ENCODE data around the gene ZNF496. TPM values are rescaled to one million over a fixed set of nuclear protein-coding genes. Genes with fewer than 3 reads are reported as not detected.

The ZNF496 gene
- total RNA-seq, 1 experiment from 2014 or later = 66.5 TPM

- Histone ChIP-seq H3K4me2 (ENCODE audit: insufficient read depth, insufficient read length, low read length) (no peak overlapping the region), H2BK15ac (ENCODE audit: low read depth, low read length) (no peak overlapping the region), H3K18ac (ENCODE audit: insufficient read length, low read depth, low read length) (no peak overlapping the region), H2AFZ (ENCODE audit: low read length) (no peak overlapping the region), H4K5ac (ENCODE audit: insufficient read length, low read depth, low read length) (no peak overlapping the region), H3K14ac (ENCODE audit: insufficient read depth, low read length) (no peak overlapping the region), H3K9me3 (ENCODE audit: control insufficient read depth, low read depth, low read length) (no peaks in the 10 kb centered on the region), H4K8ac (replicated peaks; ENCODE audit: insufficient read length, low read depth, low read length) (no peak overlapping the region), H2BK12ac (ENCODE audit: insufficient read length, low read depth, low read length) (no peak overlapping the region), H4K20me1 (ENCODE audit: control insufficient read depth, insufficient read depth, insufficient read length) (peaks cover 3% of the 10 kb centered on the region), H3K4ac (ENCODE audit: low read depth, low read length) (no peak overlapping the region), H3K23ac (ENCODE audit: insufficient read length, low read depth, low read length) (no peak overlapping the region), H3K4me1 (ENCODE audit: insufficient read depth, low read length) (no peaks in the 10 kb centered on the region), H4K91ac (ENCODE audit: insufficient read length, low read depth, low read length) (no peak overlapping the region), H2BK20ac (ENCODE audit: low read depth, low read length, poor library complexity, severe bottlenecking) (no peak overlapping the region), H3K79me1 (ENCODE audit: insufficient read depth, low read depth, low read length, poor library complexity, severe bottlenecking) (no peaks in the 10 kb centered on the region), H3K9ac (ENCODE audit: extremely low read depth, insufficient read length, low read length) (no peak overlapping the region), H3T11ph (ENCODE audit: low read length) (no peak overlapping the region), H3K79me2 (ENCODE audit: insufficient read depth, low read length) (no peaks in the 10 kb centered on the region), H3K56ac (ENCODE audit: insufficient read length, low read depth, low read length) (no peak overlapping the region), H3K27ac (ENCODE audit: insufficient read length, low read depth, low read length) (no peak overlapping the region), H2BK5ac (ENCODE audit: insufficient read length, low read length) (no peak overlapping the region), H2BK120ac (ENCODE audit: low read depth, low read length, poor library complexity, severe bottlenecking) (no peak overlapping the region), H2AK5ac (ENCODE audit: insufficient read length, low read length) (no peak overlapping the region), H3K27me3 (ENCODE audit: insufficient read depth, low read length) (no peaks in the 10 kb centered on the region), H3K23me2 (ENCODE audit: insufficient read length, low read depth, low read length, poor library complexity, severe bottlenecking) (no peaks in the 10 kb centered on the region)
- no peak for TF ChIP-seq CTCF (conservative IDR thresholded peaks at IDR 0.05)
- DNase-seq = no peak
- no peak overlapping the region for H3K27ac Mint-ChIP-seq
- H3K9me3 Mint-ChIP-seq = no peaks in the 10 kb centered on the region; a peak in 1 of 5 replicates
- WGBS (ENCODE audit: extremely low coverage, insufficient read length, low lambda C conversion rate) = no CpG with 5 or more reads among the region's 5 CpGs
- no peaks in the 10 kb centered on the region; the same call in 1 of the 2 replicates for H3K27me3 Mint-ChIP-seq (ENCODE audit: low read depth)
- H3K4me1 Mint-ChIP-seq = peaks cover 0 to 3% of the 10 kb centered on the region in 2 experiments; a peak in 1 of 4 replicates
- peaks cover 42 to 82% (median 74%) of the 10 kb centered on the region in 3 experiments; a peak in 6 of 7 replicates for H3K36me3 Mint-ChIP-seq (ENCODE audit: insufficient read depth in 1 of 3, low read depth in 3 of 3)
- no peak overlapping the region for H3K4me3 Mint-ChIP-seq
These were observed 15.0 kb downstream of the ZNF496 start for GRCh38 chr1:247316590-247317197.

All from H9 (cell line).